MCF 10A (cell line): ENCODE data around the gene CHADL. TPM values are rescaled to one million over a fixed set of nuclear protein-coding genes. Genes with fewer than 3 reads are reported as not detected.

Experiments
- BruUV-seq: library from RNA; stranded (reverse); fragments of 400-500 nt; replicated peaks from 2 replicates; lab custom pipeline; 2021; lab: Mats Ljungman, UMichigan
- CTCF ChIA-PET: fragments of 300-600 bp; sonication (Branson Sonifier 250); formaldehyde crosslinking; extraction: SDS; loops from one replicate; lab custom pipeline; 2021; ENCODE audit warnings: antibody characterized with exemption, inconsistent platforms; lab: Yijun Ruan, JAX
- POLR2A ChIA-PET: fragments of 300-600, 350-650 bp; sonication (Branson Sonifier 250); formaldehyde crosslinking; extraction: SDS; loops from one replicate; lab custom pipeline; 2020; ENCODE audit warnings: antibody characterized with exemption, inconsistent platforms; lab: Yijun Ruan, JAX
- DNase-seq: peaks from one replicate; pipeline ENCODE4 v3.0.0-alpha.2; 2018; ENCODE audit not compliant: unreplicated experiment
- H3K27ac Mint-ChIP-seq: one replicate; pipeline ENCODE4 v1.8.0; 2022; ENCODE audit warnings: mild to moderate bottlenecking, low read depth, mixed read lengths; ENCODE audit not compliant: unreplicated experiment
- H3K27me3 Mint-ChIP-seq: one replicate; pipeline ENCODE4 v1.8.0; 2022; ENCODE audit warnings: mixed read lengths; ENCODE audit not compliant: insufficient read depth, unreplicated experiment
- H3K36me3 Mint-ChIP-seq: one replicate; pipeline ENCODE4 v1.8.0; 2022; ENCODE audit warnings: mild to moderate bottlenecking, moderate library complexity, mixed read lengths; ENCODE audit not compliant: insufficient read depth, unreplicated experiment
- H3K4me1 Mint-ChIP-seq: one replicate; pipeline ENCODE4 v1.8.0; 2022; ENCODE audit warnings: mixed read lengths; ENCODE audit not compliant: insufficient read depth, unreplicated experiment
- H3K4me3 Mint-ChIP-seq: one replicate; pipeline ENCODE4 v1.8.0; 2022; ENCODE audit warnings: mild to moderate bottlenecking, moderate library complexity, mixed read lengths; ENCODE audit not compliant: unreplicated experiment
- H3K9me3 Mint-ChIP-seq: one replicate; pipeline ENCODE4 v1.8.0; 2022; ENCODE audit warnings: mixed read lengths; ENCODE audit not compliant: unreplicated experiment
- intact Hi-C: fragments of 100-400 bp; cut with micrococcal nuclease; formaldehyde crosslinking; loops from 2 replicates; pipeline ENCODE4 v1.14.1; 2022
- total RNA-seq: library from RNA; stranded (reverse); gene quantifications from 2 replicates; pipeline ENCODE4 v1.2.3, GENCODE V29; 2022
- TF ChIP-seq, protein P1 (sequence below): fragments of 200-600 bp; IDR thresholded peaks from one replicate; pipeline ENCODE4 v1.8.0; 2022; ENCODE audit warnings: antibody characterized with exemption, mild to moderate bottlenecking; ENCODE audit not compliant: unreplicated experiment

The CHADL gene
- total RNA-seq, 1 experiment from 2014 or later: 0.51 TPM

DNA sequence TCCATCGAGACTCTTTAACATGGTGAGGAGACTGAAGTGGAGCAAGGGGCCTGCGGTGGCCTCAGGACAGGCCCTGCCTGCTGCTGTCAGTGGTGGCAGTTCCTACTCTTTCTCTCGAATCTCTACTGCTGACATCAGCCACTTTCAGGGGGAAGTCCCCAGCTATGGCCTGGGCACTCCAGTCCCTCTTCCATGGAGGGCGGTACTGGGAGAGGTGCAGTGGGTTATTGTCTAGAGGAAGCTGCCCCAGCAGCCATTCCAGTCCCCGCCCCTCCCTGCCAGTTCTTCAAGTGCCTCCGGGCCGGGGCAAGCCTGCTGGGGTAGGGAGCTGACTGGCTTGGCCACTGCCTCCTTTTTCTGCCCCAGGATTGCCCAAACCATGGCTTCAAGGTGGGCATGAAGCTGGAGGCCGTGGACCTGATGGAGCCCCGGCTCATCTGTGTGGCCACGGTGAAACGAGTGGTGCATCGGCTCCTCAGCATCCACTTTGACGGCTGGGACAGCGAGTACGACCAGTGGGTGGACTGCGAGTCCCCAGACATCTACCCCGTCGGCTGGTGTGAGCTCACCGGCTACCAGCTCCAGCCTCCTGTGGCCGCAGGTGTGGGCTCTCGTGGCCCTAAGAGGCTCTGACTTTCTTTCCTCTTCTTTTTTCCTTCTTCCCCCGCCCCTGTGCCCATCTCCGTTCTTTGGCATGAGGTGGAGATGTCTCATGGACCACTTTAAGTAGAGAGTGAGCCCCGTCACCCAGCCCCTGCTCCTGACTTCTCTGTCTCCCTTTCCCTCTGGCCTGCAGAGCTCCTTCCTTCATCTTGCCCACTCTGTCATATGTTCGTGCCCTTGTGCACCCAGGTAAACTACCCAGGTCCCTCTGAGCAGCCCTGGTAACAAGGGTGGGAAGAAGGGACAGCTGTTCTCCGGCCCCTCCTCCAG lies 13.7 kb downstream of the CHADL start:
- CTCF ChIA-PET: interaction anchor here (1.6 kb wide), 1 partner anchor 11 kb away, joined by 3 read pairs; no protein-coding TSS in a partner anchor
- H3K9me3 Mint-ChIP-seq: no peaks in the 10 kb centered on the region

DNA sequence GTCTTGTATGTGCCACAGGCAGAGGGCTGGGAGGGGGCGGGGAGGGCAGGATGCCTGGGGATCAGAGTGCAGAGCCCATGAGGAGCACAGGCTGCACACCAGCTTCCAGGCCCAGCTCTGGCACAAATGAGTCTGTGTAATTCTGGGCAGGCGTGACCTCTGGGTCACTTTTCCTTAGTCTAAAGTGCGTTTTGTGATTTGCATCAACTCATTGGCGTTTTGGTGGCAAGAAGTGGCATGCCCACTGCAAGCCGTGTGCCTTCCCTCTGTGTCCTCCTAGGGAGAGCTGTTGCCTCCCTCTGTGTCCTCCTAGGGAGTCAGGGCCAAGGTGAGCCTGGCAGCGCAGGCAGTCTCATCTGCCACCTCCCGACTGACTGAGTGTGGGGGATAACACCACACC lies 17.2 kb downstream of the CHADL start:
- TF ChIP-seq, protein P1, sequence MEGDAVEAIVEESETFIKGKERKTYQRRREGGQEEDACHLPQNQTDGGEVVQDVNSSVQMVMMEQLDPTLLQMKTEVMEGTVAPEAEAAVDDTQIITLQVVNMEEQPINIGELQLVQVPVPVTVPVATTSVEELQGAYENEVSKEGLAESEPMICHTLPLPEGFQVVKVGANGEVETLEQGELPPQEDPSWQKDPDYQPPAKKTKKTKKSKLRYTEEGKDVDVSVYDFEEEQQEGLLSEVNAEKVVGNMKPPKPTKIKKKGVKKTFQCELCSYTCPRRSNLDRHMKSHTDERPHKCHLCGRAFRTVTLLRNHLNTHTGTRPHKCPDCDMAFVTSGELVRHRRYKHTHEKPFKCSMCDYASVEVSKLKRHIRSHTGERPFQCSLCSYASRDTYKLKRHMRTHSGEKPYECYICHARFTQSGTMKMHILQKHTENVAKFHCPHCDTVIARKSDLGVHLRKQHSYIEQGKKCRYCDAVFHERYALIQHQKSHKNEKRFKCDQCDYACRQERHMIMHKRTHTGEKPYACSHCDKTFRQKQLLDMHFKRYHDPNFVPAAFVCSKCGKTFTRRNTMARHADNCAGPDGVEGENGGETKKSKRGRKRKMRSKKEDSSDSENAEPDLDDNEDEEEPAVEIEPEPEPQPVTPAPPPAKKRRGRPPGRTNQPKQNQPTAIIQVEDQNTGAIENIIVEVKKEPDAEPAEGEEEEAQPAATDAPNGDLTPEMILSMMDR: no peak
- BruUV-seq: no TSS peak
- POLR2A ChIA-PET: interaction anchor here (0.6 kb wide), 1 partner anchor 117 kb away, joined by 3 read pairs; no protein-coding TSS in a partner anchor
- Mint-ChIP-seq H3K4me1 (no peaks in the 10 kb centered on the region), H3K27ac (no peak overlapping the region), H3K9me3 (no peaks in the 10 kb centered on the region), H3K36me3 (peaks cover 73% of the 10 kb centered on the region), H3K27me3 (no peaks in the 10 kb centered on the region), H3K4me3 (no peak overlapping the region)
- CTCF ChIA-PET: no interaction called here
- intact Hi-C loops: no loop called here
- DNase-seq: no peak

More for the DNA sequence above, 13.7 kb downstream of the CHADL start:
- H3K27ac Mint-ChIP-seq: no peak overlapping the region
- TF ChIP-seq, protein P1: no peak
- POLR2A ChIA-PET: no interaction called here
- intact Hi-C loops: no loop called here
- no peak for DNase-seq
- H3K4me1 Mint-ChIP-seq: no peaks in the 10 kb centered on the region
- no peak overlapping the region for H3K4me3 Mint-ChIP-seq
- H3K36me3 Mint-ChIP-seq: peaks cover 51% of the 10 kb centered on the region
- no peaks in the 10 kb centered on the region for H3K27me3 Mint-ChIP-seq
- BruUV-seq: no TSS peak

DNA sequence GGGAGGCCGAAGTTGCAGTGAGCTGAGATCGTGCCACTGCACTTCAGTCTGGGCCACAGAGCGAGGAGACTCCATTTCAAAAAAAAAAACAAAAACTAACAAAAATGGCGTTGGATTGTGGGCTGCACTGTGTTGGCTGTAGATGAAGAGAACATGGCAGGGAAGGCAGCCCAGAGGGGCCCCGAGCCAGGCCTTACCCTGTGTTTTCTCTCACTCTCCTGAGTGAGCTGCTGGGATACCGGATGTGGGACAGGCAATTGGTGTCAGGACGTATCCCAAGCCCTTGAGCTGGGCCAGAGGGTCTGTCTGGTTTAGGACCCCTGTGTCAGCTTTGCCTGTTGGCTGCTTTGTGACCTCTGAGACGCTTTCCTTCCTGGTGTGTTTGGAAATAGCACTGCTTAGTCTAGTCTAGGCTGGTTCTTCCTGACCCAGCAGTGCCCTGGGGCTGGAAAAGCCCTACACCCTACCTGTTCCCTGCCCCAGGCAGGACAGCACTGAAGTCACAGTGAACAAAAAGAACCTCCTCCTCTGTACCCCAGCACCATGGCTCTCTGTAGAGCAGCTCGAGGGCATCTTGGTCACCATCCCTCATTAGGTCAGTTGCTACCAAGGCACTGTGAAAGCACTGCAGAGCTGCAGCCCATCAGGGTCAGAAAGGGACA lies 17.8 kb downstream of the CHADL start:
- Mint-ChIP-seq H3K4me1 (peaks cover 4% of the 10 kb centered on the region), H3K27ac (no peak overlapping the region), H3K9me3 (no peaks in the 10 kb centered on the region), H3K4me3 (no peak overlapping the region), H3K27me3 (no peaks in the 10 kb centered on the region), H3K36me3 (peaks cover 68% of the 10 kb centered on the region)
- POLR2A ChIA-PET: interaction anchor here (0.6 kb wide), 1 partner anchor 117 kb away, joined by 3 read pairs; no protein-coding TSS in a partner anchor
- CTCF ChIA-PET: interaction anchor here (0.6 kb wide), 3 partner anchors 29 to 301 kb away, joined by 3 to 4 read pairs (median 3); no protein-coding TSS in a partner anchor
- TF ChIP-seq, protein P1: no peak
- DNase-seq: no peak
- no TSS peak for BruUV-seq
- intact Hi-C loops: no loop called here
